COR-L47 (cell line): ENCODE results near the gene ARHGEF16.
A peak's percentile ranks its signal among the peaks of the same experiment; 100 is the strongest.

Source experiments
- DNase-seq: peaks from one replicate; lab custom pipeline; 2025; lab: John Stamatoyannopoulos, UW

ARHGEF16 gene

GRCh38 chr1:3438661-3439180, 15.7 kb upstream of the ARHGEF16 start:
- no peak for DNase-seq

- no peak for DNase-seq
These were observed 14.8 kb upstream of the ARHGEF16 start for GRCh38 chr1:3439346-3440299.

GRCh38 chr1:3440300-3440681, 14.2 kb upstream of the ARHGEF16 start:
- DNase-seq, result no peak

DNA sequence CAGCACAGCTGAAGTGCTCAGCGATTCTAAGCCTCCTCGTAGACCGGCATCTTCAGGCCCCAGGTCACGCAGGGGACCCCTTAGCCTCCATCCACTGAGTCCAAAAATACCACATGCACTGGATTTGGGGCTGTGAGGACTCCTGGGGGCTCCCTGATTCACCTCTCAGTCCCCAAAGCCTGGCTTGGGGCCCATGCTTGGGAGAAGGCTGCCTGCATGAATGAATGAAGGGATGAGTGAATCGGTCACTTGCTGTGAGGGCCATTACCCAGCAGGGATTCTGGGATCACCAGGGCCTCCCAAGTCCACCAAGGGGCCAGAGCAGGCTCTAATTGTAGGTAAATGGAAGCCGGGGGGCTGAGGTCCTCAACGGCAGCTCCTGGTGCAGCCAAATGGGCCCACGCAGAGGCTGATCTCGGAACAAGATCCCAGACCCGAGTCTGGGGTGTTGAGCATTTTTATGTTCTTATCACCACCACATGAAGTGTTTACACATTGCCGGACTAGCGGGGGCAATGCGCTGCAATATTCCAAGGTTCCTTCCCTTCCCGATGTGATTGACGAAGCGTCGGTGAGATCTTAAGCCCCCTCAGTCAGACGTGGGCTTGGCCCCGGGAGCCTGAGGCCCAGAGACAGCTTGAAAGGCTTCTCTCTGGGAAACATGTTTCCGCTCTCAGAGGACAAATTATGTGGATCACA, 13.6 kb upstream of the ARHGEF16 start:
- DNase-seq, result no peak

DNA sequence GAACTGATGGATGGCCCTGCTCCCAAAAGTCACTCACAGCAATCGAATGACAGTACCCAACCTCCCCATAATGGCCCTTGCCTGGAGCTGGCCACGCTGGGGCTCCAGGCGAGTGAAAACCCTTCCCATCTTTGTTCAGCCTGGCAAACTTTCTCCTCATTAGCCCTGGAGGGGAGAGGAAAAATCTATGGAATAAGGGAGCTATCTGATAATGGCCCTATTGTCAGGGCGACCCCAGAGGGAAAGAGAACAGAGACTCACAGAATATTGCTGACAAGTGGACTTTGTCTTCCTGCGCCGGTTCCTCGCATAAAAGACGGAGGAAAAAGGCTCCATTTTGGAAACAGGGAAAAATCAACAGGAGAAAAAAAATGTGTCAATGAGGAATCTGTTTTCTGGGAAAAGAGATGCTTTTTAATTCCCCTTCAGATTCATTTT, 13.0 kb upstream of the ARHGEF16 start:
- no peak for DNase-seq

DNA sequence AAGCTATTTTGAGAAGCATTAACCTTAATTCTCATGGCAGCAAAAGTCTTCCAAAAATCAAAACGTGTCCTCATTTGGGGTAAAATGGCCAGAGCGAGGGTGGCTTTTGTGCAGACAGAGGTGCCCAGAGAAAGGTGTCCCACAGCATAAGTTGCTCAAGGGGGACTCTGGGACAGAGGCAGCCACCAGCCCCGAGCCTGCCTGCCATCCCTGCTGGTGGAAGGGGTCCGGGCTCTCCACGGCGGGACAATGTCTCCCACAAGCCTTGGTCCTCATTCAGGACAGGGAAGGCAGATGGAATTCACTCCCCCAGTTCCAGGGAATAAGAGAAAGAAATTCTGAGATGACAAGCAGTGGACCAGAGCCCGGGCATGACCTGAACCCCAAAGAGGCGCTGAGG, 12.6 kb upstream of the ARHGEF16 start:
- DNase-seq, result no peak

GRCh38 chr1:3442331-3442730, 12.1 kb upstream of the ARHGEF16 start:
- no peak for DNase-seq

- no peak for DNase-seq
These were observed 11.6 kb upstream of the ARHGEF16 start for GRCh38 chr1:3442901-3443300.

DNA sequence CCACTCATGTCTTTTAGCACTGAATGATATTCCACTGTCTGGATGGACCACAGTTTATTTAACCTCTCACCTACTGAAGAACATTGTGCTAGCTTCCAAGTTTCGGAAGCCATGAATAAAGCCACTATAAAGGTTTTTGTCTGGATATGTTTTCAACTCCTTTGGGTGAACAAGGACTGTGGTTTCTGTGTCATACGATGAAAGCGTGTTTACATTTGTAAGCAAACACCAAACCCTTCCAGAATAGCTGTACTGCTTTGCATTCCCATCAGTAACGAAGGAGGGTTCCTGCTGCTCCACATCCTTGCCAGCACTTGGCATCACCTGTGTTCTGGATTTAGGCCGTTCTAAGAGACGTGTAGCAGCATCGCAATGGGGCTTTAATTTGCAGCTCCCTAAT, 10.7 kb upstream of the ARHGEF16 start:
- no peak for DNase-seq

- no peak for DNase-seq
These were observed 10.2 kb upstream of the ARHGEF16 start for GRCh38 chr1:3444298-3444697.

- DNase-seq, result no peak
These were observed 9.7 kb upstream of the ARHGEF16 start for GRCh38 chr1:3444736-3445135.

GRCh38 chr1:3450202-3450863, 4.1 kb upstream of the ARHGEF16 start:
- DNase-seq, result no peak

GRCh38 chr1:3450983-3451382, 3.5 kb upstream of the ARHGEF16 start:
- no peak for DNase-seq

DNA sequence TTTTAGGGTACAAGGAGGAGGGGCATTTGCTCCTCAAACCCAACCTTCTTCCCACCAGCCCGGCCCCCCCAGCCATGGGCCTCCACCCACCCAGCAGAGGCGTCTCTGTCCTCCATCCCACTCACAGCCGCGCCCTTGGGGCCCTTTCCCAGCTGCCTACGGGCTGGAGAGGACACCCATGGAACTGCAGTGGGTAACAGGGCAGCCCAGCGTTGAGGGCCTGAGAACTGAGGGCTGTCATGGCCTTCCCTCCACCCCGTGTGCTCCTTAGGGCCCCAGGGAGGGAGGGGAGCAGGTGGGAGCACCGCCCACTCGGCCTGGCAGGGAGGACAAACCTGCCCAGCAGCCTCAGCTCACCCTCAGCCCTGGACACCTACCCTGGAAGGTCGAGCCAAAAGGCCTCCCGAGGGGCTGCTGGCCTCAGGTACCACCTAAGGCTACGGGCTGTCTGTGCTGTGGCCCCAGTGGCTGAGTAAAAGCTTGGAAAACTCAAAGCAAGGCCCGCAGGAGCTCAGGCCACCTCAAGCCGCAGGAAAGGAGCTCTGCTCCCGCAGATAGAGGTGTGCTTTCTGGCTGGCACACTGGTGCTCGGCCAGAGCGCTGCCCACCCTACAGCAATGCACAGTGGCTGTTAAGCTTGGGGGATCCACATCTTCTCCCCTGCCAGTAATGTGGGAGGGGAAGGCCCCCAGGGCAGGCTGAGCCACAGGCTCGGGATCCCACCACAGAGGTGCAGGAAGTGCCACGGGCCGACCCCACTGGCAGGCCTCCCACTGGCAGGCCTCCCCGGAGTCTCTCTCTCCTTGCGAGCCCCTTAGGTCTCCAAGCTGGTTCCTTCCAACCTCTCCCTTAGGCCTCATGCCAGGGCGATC, 2.2 kb upstream of the ARHGEF16 start:
- no peak for DNase-seq

- DNase-seq, result no peak
These were observed 1.6 kb upstream of the ARHGEF16 start for GRCh38 chr1:3452866-3453175.

DNA sequence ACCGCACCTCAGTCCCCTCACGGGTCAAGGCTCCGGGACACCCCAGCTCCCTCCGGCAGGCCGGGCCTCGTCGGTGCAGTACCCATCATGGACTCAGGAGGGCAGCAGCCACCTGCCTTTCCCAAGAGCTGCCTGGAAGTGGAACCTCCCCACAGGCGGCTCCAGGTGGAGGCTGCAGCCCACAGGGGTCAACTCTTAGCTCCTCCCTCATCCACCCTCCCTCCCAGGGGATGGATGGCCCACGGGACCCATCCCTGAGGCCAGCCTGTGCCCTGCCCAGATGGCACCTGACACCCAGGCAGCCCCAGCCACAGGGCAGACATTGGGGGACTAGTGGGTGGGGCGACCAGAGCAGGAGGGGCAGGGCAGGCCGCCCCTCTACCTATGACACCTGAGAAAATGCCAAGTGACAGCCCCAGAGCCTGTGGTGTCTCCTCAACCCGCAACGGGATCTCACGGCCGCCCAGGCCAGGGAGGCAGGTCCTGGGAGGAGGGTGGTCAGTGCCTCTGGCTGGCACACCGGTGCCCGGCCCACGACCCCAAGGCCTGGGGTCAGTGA, 1.2 kb upstream of the ARHGEF16 start:
- peak; percentile 45 for DNase-seq

DNA sequence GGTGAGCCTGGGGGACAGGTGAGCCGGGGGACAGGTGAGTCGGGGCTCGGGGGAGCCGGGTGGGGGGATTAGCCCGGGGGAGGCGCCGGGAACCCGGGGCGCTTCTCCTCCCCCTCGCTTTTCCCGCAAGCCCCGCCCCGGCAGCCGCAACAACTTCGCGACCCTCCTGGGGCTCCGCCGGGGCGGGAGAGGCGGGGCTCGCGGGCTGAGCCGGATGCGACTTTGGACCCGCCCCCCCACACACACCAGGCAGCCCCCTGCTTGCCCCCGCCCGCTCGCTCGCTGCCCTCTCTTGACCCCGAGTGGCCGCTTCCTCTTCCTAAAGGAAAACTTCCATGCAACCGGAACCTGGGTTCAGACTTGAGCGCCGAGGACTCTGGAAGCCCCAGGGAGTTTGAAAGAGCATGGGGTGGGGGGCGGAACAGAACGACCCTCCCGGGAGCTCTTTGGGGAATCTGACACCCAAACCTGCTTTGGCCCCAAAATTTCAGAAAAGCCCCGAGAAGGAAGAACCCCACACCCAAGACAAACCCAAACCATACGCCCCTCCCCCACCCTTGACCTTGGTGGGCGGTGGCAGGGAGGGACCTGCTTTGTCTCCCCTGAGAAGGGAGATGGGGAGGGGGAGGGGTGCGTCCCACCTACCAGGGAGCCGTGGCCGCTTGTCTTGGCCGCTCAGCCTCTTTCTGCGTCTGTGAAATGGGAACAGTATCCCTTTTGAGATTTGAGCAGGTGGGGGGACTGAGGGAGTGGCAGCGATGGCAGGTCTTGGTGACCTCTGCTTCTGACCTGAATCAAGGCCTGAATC, 550 bp downstream of the ARHGEF16 start:
- peak; percentile 42 for DNase-seq

- no peak for DNase-seq
These were observed 1.4 kb downstream of the ARHGEF16 start for GRCh38 chr1:3455670-3456448.

- DNase-seq, result no peak
These were observed 2.0 kb downstream of the ARHGEF16 start for GRCh38 chr1:3456449-3456963.
